ENCODE data around the gene ADPRS.

Gene ADPRS

DNA sequence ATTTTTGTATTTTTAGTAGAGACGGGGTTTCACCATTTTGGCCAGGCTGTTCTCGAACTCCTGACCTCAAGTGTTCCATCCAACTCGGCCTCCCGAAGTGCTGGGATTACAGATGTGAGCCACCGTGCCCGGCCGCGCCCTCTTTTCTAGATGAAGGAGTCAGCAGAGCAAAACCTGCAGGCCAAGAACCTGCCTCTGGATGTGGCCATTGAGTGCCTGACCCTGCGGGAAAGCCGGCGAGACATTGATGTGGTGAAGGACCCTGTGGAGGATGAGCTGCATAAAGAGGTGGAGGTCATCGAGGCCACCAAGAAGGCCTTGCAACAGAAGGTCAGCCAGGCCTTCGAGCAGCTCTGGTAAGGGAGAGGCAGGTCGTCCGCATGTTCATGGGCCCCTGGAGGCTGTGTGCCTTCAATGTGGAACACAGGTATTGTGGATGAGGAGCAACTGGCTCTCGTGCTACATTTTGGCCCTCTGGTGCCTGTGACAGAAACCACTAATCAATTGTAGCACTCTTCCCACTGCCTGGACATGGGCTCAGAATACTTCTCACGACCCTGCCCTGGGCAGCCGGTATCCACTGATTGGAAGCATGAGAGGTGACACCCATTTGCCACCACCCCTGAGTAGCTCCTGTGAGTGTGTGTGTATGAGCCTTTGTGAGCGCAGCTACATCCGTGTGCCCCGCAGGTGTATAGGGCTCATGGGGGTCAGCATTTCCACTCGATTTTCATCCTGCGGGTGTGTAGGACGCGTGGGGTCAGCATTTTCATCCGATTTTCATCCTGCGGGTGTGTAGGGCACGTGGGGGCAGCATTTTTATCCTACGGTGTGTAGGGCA, 2.8 kb upstream of the ADPRS start (continued):
- no peak for TF ChIP-seq IKZF3 (tag by site-specific recombination; IDR thresholded peaks at IDR 0.05)
- TF ChIP-seq, protein P1, sequence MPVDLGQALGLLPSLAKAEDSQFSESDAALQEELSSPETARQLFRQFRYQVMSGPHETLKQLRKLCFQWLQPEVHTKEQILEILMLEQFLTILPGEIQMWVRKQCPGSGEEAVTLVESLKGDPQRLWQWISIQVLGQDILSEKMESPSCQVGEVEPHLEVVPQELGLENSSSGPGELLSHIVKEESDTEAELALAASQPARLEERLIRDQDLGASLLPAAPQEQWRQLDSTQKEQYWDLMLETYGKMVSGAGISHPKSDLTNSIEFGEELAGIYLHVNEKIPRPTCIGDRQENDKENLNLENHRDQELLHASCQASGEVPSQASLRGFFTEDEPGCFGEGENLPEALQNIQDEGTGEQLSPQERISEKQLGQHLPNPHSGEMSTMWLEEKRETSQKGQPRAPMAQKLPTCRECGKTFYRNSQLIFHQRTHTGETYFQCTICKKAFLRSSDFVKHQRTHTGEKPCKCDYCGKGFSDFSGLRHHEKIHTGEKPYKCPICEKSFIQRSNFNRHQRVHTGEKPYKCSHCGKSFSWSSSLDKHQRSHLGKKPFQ (tag by site-specific recombination; IDR thresholded peaks at IDR 0.05): no peak
- no peak for TF ChIP-seq ZBTB17 (tag by site-specific recombination; IDR thresholded peaks at IDR 0.05)
- no peak for TF ChIP-seq KLF7 (tag by site-specific recombination; IDR thresholded peaks at IDR 0.05; ENCODE audit: borderline replicate concordance)
- no peak for TF ChIP-seq HOXA7 (CRISPR knock-in tag; IDR thresholded peaks at IDR 0.05; ENCODE audit: borderline replicate concordance)
- no peak for TF ChIP-seq ZNF324 (tag by site-specific recombination; IDR thresholded peaks at IDR 0.05)
- TF ChIP-seq ZNF501 (tag by site-specific recombination; IDR thresholded peaks at IDR 0.05): no peak
- TF ChIP-seq, protein P2, sequence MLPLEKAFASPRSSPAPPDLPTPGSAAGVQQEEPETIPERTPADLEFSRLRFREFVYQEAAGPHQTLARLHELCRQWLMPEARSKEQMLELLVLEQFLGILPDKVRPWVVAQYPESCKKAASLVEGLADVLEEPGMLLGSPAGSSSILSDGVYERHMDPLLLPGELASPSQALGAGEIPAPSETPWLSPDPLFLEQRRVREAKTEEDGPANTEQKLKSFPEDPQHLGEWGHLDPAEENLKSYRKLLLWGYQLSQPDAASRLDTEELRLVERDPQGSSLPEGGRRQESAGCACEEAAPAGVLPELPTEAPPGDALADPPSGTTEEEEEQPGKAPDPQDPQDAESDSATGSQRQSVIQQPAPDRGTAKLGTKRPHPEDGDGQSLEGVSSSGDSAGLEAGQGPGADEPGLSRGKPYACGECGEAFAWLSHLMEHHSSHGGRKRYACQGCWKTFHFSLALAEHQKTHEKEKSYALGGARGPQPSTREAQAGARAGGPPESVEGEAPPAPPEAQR (tag by site-specific recombination; IDR thresholded peaks at IDR 0.05): no peak
- TF ChIP-seq ZNF777 (tag by site-specific recombination; IDR thresholded peaks at IDR 0.05; ENCODE audit: borderline replicate concordance): no peak

DNA sequence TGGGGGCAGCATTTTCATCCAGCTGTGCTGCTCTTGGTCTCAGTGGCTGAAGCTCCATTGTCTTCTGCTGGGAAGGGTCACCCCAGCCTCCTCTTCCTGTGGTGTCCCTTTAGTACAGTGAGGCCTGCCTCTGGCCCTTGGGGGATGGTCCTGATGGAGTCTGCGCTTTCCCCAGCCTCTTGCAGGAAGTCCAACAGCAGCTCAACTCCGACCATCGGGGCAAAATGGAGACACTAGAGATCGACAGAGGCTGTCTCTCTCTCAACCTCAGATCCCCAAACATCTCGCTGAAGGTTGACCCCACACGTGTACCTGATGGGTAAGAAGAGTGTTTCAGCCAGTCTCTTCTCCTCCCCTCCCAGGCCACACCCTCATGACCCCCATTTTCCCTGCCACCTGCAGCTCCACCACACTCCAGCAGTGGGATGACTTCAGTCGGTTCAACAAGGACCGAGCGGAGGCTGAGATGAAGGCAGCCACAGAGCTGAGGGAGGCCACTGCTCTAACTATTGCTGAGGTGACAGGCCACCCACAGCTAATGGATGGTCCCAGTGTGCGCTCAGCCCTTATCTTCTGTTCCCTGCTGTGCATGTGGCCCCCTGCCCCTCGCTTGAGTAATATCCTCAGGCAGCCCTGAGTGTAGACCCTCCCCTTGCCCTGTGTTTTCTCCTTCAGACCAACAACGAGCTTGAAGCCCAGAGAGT, 2.0 kb upstream of the ADPRS start:
- Histone ChIP-seq H3K4me3 (ENCODE audit: low read depth, low read length) (no peak overlapping the region), H3K36me3 (ENCODE audit: control insufficient read depth in 2 of 2, insufficient read depth in 1 of 2, low read length in 2 of 2) (peaks cover 4 to 18% of the 10 kb centered on the region in 2 experiments; a peak in 2 of 3 replicates), H3K27ac (ENCODE audit: extremely low read depth, low read depth, low read length) (no peak overlapping the region), H3K4me1 (ENCODE audit: control insufficient read depth, insufficient read depth, low read length) (no peaks in the 10 kb centered on the region), H3K9me3 (ENCODE audit: control insufficient read depth, insufficient read depth, low read depth, low read length) (no peaks in the 10 kb centered on the region)
- POLR2A ChIA-PET: no interaction called here
- TF ChIP-seq, protein P3, sequence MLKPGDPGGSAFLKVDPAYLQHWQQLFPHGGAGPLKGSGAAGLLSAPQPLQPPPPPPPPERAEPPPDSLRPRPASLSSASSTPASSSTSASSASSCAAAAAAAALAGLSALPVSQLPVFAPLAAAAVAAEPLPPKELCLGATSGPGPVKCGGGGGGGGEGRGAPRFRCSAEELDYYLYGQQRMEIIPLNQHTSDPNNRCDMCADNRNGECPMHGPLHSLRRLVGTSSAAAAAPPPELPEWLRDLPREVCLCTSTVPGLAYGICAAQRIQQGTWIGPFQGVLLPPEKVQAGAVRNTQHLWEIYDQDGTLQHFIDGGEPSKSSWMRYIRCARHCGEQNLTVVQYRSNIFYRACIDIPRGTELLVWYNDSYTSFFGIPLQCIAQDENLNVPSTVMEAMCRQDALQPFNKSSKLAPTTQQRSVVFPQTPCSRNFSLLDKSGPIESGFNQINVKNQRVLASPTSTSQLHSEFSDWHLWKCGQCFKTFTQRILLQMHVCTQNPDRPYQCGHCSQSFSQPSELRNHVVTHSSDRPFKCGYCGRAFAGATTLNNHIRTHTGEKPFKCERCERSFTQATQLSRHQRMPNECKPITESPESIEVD (tag by site-specific recombination; IDR thresholded peaks at IDR 0.05): no peak
- peak; percentile 97 for TF ChIP-seq ZIC2 (tag by site-specific recombination; IDR thresholded peaks at IDR 0.05)
- CTCF ChIA-PET: interaction anchor here (0.6 to 1.2 kb wide), 3 partner anchors 50 to 1348 kb away, joined by 3 to 4 read pairs (median 4); no protein-coding TSS in a partner anchor

DNA sequence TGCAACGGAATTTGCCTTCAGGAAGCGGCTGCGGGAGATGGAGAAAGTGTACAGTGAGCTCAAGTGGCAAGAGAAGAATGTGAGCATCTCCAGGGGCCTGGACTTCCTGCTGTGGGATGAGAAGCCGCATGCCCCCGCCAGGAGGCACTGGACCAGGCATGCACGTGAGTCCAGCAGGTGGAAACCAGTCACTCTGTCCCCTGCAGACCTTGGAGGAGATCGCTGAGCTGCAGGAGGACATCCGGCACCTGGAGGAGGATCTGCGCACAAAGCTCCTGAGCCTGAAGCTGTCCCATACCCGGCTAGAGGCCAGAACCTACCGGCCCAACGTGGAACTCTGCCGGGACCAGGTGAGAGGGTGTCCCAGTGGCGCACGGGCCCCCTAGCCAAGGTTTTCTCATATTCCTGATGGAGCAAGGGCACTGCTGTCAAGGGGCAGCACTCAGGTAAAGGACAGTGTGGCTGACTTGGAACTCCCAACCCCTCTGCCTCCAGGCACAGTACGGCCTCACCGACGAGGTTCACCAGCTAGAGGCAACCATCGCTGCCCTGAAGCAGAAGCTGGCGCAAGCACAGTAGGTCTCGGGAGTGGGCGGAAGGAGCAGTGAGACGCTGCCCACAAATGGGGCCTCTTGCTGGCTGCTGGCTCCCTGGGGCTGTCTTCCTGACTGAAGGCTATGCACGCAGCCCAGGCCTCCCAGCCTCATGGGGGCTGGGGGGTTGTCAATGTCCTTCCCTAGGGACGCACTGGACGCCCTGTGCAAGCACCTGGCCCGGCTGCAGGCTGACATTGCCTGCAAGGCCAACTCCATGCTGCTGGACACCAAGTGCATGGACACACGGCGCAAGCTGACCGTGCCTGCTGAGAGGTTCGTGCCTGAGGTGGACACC, 1.2 kb upstream of the ADPRS start:
- Histone ChIP-seq H3K4me3 (ENCODE audit: low read depth, low read length) (no peak overlapping the region), H3K36me3 (ENCODE audit: control insufficient read depth in 2 of 2, insufficient read depth in 1 of 2, low read length in 2 of 2) (peaks cover 4 to 26% of the 10 kb centered on the region in 2 experiments; a peak in 2 of 3 replicates), H3K9me3 (ENCODE audit: control insufficient read depth, insufficient read depth, low read depth, low read length) (no peaks in the 10 kb centered on the region), H3K4me1 (ENCODE audit: control insufficient read depth, insufficient read depth, low read length) (no peaks in the 10 kb centered on the region), H3K27ac (ENCODE audit: extremely low read depth, low read depth, low read length) (no peak overlapping the region)
- CTCF ChIA-PET: interaction anchor here (0.5 to 1.2 kb wide), 5 partner anchors 51 to 1348 kb away, joined by 3 to 5 read pairs (median 4); no protein-coding TSS in a partner anchor
- TF ChIP-seq ZIC2 (tag by site-specific recombination; IDR thresholded peaks at IDR 0.05) (peak; percentile 61), KLF16 (tag by site-specific recombination; IDR thresholded peaks at IDR 0.05) (no peak), GLIS1 (tag by site-specific recombination; IDR thresholded peaks at IDR 0.05) (peak; percentile 62), ZFHX2 (tag by site-specific recombination; conservative IDR thresholded peaks at IDR 0.05) (peak; percentile 30; the same call in 1 of the 2 replicates)
- POLR2A ChIA-PET: interaction anchor here (0.5 kb wide), 1 partner anchor 208 kb away, joined by 3 read pairs; no protein-coding TSS in a partner anchor

Data from HEK293 (cell line).